ENCODE results near the gene MED12. TPM values are rescaled to one million over a fixed set of nuclear protein-coding genes. Genes with fewer than 3 reads are reported as not detected.

The MED12 gene
- total and polyA plus RNA-seq, 2 experiments from 2014 or later = 7.1 to 40.6 TPM

GRCh38 chrX:71111141-71111843, 7.1 kb upstream of the MED12 start, which contains the start of gene IL2RG:
IL2RG (minus strand) TSS chrX:71111577; CDS start chrX:71111539, 38 bp downstream.
- Mint-ChIP-seq H3K36me3 (ENCODE audit: low read depth) (no peaks in the 10 kb centered on the region), H3K9me3 (no peaks in the 10 kb centered on the region), H3K27me3 (ENCODE audit: insufficient read depth, low read depth, poor library complexity) (no peaks in the 10 kb centered on the region), H3K4me1 (peaks cover 16% of the 10 kb centered on the region; the same call in 2 of the 3 replicates), H3K4me3 (no peak within 1 kb of the TSS), H3K27ac (no peak within 1 kb of the TSS)
- no peak for DNase-seq (ENCODE audit: low spot score)
- ATAC-seq = no peak
- H3K79me2 ChIP-seq (replicated peaks; ENCODE audit: insufficient read depth) = no peaks in the 10 kb centered on the region
- no peaks in the 10 kb centered on the region for H3K9me2 ChIP-seq (ENCODE audit: insufficient read depth)
- no peak within 1 kb of the TSS for H2AFZ ChIP-seq
- no peaks in the 10 kb centered on the region for H3F3A ChIP-seq (replicated peaks; ENCODE audit: low read depth)
- TF ChIP-seq, protein P1, sequence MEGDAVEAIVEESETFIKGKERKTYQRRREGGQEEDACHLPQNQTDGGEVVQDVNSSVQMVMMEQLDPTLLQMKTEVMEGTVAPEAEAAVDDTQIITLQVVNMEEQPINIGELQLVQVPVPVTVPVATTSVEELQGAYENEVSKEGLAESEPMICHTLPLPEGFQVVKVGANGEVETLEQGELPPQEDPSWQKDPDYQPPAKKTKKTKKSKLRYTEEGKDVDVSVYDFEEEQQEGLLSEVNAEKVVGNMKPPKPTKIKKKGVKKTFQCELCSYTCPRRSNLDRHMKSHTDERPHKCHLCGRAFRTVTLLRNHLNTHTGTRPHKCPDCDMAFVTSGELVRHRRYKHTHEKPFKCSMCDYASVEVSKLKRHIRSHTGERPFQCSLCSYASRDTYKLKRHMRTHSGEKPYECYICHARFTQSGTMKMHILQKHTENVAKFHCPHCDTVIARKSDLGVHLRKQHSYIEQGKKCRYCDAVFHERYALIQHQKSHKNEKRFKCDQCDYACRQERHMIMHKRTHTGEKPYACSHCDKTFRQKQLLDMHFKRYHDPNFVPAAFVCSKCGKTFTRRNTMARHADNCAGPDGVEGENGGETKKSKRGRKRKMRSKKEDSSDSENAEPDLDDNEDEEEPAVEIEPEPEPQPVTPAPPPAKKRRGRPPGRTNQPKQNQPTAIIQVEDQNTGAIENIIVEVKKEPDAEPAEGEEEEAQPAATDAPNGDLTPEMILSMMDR (conservative IDR thresholded peaks at IDR 0.05; ENCODE audit: low read depth in 2 of 2) = no peak
- no peak for TF ChIP-seq POLR2AphosphoS5 (IDR thresholded peaks at IDR 0.05; ENCODE audit: low read depth)
- TF ChIP-seq ZNF331 (CRISPR knock-in tag; IDR thresholded peaks at IDR 0.05; ENCODE audit: low read depth) = no peak
- no peak for TF ChIP-seq STAT1 (IDR thresholded peaks at IDR 0.05; ENCODE audit: unreplicated experiment)
- TF ChIP-seq ZNF462 (CRISPR knock-in tag; IDR thresholded peaks at IDR 0.05) = no peak
- TF ChIP-seq JUNB (IDR thresholded peaks at IDR 0.05; ENCODE audit: unreplicated experiment) = no peak
- no peak for TF ChIP-seq CREB1 (CRISPR knock-in tag; IDR thresholded peaks at IDR 0.05; ENCODE audit: low read depth)
- TF ChIP-seq ZNF114 (CRISPR knock-in tag; IDR thresholded peaks at IDR 0.05) = no peak
- no peak for TF ChIP-seq NANOG (IDR thresholded peaks at IDR 0.05; ENCODE audit: borderline replicate concordance)
- TF ChIP-seq, protein P2, sequence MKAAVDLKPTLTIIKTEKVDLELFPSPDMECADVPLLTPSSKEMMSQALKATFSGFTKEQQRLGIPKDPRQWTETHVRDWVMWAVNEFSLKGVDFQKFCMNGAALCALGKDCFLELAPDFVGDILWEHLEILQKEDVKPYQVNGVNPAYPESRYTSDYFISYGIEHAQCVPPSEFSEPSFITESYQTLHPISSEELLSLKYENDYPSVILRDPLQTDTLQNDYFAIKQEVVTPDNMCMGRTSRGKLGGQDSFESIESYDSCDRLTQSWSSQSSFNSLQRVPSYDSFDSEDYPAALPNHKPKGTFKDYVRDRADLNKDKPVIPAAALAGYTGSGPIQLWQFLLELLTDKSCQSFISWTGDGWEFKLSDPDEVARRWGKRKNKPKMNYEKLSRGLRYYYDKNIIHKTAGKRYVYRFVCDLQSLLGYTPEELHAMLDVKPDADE (IDR thresholded peaks at IDR 0.05) = no peak
- no peak for TF ChIP-seq REST (IDR thresholded peaks at IDR 0.05; ENCODE audit: unreplicated experiment)
- no peak for TF ChIP-seq EZH2phosphoT487 (IDR thresholded peaks at IDR 0.05; ENCODE audit: unreplicated experiment)
- TF ChIP-seq EZH2 (IDR thresholded peaks at IDR 0.05; ENCODE audit: low read depth, unreplicated experiment) = no peak
- no peak within 1 kb of the TSS for H3K4me3 ChIP-seq
- H3K4me2 ChIP-seq = no peak within 1 kb of the TSS
- H3K4me1 ChIP-seq (ENCODE audit: insufficient read depth) = 0 out of 2 replicates have a peak, but pooled peaks cover 4% of the 10 kb centered on the region
- H3K27ac ChIP-seq (ENCODE audit: low read depth) = no peak within 1 kb of the TSS
- peaks cover 51% of the 10 kb centered on the region for H3K27me3 ChIP-seq (ENCODE audit: insufficient read depth)
- H3K36me3 ChIP-seq (ENCODE audit: insufficient read depth) = no peaks in the 10 kb centered on the region
- no peaks in the 10 kb centered on the region for H4K20me1 ChIP-seq (replicated peaks; ENCODE audit: insufficient read depth)

Measured in GM23338 (cell line).